ENCODE measurements around the gene GATA2. TPM values are rescaled to one million over a fixed set of nuclear protein-coding genes. Genes with fewer than 3 reads are reported as not detected.

Gene GATA2
- polyA plus RNA-seq, 3 donors, result 28.4 to 38.9 (median 36.4) TPM

GRCh38 chr3:128488991-128489673, 3.9 kb downstream of the GATA2 start:
- no peak for DNase-seq (ENCODE audit: low read depth in 3 of 3, low spot score in 2 of 3)

DNA sequence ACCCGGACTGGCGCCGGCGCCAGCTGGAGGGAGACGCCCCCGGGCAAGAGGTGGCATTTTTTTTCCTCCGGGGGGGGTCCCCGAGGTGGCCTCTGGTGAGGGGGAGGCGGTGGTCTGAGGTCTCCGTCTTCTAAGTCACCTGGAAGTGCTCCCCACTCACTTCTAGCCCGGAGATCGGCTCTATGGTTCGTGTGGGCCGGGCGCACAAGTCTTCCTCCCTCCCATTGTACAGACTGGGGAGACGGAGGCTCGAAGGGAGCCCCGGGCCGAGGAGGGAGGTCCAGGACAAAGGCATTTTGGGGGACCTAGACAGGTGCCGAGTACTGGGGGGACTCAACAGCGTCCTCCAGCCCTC, 4.4 kb downstream of the GATA2 start:
- no peak for DNase-seq (ENCODE audit: low read depth in 3 of 3, low spot score in 2 of 3)

DNA sequence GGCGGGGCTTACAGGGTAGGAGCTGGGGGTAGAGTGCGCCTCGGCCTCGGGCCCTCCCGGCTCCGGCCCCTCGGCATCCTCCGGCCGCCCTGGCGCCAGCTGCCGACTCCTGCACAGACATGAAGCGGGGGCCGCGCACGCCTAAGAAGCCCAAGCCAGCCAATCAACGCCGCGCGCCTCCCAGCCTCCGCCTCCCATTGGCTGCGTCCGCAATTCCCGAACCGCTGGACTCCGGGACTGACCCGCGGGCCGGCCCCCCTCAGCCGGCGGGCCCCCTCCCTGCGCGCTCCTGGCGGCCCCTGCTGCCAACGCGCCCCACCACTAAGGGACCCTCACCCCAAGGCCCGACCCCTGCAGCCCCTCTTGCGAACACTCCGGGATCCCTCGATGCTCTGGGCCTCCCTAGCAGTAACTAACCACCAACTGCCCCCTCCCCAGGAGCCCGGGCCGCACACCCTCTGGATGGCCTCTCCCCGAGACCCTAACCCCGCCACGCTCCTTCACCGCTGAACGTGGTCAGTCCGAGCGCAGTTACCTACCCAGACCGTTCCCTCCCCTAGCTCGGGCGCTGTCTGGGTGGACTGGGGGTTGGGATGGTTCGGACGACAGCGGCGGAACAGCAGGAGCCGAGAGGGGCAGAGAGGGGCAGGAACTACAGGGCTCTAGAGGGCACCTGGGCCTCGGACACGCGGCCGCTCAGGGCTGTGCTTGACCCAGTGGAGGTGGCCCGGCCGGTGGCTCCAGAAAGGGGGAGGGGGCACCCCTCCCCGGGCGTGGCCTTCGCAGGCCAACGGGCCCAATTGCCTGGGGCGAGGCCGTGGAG, 5.0 kb downstream of the GATA2 start:
- no peak for DNase-seq (ENCODE audit: low read depth in 3 of 3, low spot score in 2 of 3)

- no peak for DNase-seq (ENCODE audit: low read depth in 3 of 3, low spot score in 2 of 3)
Observed at GRCh38 chr3:128487538-128487812, 5.5 kb downstream of the GATA2 start.

DNA sequence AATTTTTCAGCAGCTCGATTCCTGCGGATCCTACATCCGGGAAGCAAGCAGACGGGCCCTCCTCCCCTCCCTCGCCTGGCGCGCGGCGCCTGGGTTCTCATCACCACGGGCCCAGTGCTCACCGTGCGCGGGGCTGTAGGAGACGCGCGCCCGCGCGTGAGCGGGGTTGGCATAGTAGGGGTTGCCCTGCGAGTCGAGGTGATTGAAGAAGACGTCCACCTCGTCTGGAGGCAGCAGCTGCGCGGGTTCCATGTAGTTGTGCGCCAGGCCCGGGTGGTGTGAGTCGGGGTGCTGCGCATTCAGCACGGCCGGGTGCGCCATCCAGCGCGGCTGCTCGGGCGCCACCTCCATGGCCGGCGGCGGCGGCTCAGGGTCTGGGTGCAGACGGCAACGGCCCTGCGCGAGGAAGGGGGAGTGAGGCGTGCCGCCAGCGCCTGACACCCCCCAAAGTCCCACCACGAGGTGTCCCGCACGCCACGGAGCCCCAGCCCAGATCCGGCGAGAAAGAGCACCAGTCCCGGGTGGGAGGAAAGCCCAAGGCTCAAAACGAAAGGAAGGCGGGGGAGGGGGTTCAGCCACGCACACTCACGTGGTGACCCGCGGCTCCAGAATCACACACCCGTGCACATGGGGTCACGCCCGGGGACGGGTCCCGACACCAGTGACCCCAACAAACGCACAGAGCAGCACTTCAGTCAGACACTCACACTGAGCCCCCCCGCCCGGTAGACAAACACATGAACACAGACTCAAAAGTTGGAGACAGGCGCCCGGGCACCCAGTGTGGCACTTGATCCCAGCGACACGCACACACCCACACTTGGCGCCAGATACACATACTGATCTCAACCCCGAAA, 6.1 kb downstream of the GATA2 start:
- DNase-seq (ENCODE audit: low read depth in 3 of 3, low spot score in 2 of 3), result no peak

DNA sequence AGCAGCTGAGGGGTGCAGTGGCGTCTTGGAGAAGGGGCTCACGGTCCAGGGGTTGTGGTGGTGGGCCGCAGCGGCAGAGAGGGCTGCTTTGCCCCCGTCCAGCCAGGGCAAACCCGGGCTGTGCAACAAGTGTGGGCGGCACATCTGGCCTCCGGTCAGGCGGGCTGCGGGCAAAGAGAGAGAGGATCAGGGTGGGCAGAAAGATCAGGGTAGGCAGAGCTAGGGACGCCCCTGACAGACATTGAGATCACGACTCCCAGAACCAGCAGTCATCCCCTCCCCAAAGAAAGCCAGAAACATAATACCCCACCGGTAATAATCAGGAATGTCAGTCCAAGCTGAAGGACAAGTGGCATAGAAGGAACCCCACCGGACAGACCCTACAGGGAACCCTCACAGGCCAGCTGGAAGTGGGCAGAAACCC, 6.8 kb downstream of the GATA2 start:
- DNase-seq (ENCODE audit: low read depth in 3 of 3, low spot score in 2 of 3), result no peak

DNA sequence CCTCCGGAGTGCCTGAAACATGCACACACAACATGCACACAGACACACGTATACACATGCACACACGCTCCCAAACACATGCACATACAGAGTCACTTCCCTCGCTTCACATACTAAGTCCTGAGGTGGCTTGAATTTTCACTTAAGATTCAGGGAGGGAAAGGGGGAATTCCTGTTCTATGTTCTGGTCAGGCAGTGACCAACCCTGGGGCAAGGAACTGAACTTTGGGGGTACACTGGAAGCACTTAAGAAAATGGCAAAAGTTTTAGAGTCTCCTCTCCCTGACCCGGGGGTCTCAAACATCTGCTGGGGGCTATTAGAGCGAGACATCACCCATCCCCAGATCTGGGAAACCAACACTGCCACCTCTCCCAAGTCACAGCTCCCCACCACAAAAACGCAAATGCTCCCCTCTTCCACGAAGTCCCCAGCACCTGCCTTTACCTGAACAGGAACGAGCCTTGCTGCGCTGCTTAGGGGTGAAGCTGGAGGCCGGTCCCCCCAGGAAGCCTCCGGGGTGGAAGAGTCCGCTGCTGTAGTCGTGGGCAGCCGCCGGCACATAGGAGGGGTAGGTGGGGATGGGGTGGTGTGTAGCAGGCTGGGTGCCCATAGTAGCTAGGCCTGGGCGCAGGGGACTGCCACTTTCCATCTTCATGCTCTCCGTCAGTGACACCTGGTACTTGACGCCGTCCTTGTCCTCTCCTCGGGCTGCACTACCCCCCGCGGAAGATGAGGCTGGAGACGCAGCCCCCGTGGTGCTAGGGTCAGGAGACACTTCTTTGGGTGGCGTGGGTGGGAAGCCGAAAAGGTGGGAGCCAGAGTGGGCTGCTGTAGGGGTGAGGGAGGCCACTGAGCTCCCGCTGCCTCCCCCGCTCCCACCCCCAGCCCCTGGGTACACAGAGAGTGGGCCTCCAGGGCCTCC, 7.5 kb downstream of the GATA2 start:
- DNase-seq (ENCODE audit: low read depth in 3 of 3, low spot score in 2 of 3), result no peak

DNA sequence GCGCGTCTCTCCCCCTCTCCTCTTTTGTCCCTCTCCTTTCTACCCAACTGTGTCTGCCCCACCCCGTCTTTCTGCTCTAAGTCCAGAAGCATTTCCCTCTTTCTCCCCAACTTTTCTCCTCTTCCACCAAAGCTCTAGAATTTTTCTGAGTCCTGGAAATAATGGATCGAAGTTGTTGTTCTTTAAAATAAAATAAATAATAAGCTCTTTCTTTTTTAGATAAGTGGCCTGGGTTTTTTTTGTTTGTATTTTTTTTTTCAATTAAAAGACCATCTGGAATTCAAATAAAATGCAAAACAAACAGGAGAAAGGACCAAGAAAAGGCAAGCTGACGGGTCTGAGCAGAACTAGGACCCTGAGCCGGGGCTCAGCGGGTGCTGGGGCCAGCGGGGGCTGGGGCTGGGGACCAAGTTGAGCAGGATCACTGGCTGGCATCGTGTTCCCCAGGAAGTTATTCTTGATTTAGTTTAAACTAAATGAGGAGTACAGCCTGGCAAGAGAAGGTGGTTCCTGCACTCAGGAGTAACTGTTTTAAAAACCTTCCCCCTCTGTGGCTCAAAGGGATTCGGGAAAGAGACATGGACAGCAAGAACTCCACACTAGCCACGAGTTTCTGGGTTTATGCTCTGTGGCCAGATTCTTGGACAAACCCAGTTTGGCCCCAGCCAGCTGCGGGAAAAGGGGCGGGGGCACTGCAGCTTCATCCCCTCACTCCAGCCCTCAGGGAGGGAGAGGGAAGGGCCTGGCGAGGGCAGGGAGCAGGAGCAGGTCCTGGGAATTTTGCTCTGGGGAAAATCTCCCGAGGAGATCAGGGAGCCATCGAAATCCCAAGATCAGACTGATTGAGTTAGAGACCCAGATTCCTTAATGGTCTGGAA, 8.4 kb downstream of the GATA2 start:
- no peak for DNase-seq (ENCODE audit: low read depth in 3 of 3, low spot score in 2 of 3)

GRCh38 chr3:128483657-128484403, 9.2 kb downstream of the GATA2 start:
- no peak for DNase-seq (ENCODE audit: low read depth in 3 of 3, low spot score in 2 of 3)

GRCh38 chr3:128482666-128483656, 10.0 kb downstream of the GATA2 start:
- no peak for DNase-seq (ENCODE audit: low read depth in 3 of 3, low spot score in 2 of 3)

DNA sequence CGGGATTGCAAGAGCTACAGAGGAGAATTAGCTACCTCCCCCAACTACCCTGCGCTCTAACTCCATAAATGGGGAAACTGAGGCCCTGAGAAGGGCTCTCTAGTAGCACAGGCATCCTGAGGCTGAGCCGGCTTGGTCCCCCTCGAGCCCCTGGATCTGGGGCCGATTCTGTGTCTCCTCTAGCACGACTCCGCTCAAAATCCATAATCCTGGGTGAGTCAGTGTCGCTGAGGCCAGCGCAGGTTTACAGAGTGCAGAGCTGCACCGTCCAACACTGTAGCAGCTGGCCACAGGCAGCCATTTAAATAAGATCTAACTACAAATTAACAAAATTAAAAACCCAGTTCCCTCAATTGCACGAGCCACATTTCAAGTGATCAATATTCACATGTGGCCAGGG, 10.8 kb downstream of the GATA2 start:
- DNase-seq (ENCODE audit: low read depth in 3 of 3, low spot score in 2 of 3), result no peak

DNA sequence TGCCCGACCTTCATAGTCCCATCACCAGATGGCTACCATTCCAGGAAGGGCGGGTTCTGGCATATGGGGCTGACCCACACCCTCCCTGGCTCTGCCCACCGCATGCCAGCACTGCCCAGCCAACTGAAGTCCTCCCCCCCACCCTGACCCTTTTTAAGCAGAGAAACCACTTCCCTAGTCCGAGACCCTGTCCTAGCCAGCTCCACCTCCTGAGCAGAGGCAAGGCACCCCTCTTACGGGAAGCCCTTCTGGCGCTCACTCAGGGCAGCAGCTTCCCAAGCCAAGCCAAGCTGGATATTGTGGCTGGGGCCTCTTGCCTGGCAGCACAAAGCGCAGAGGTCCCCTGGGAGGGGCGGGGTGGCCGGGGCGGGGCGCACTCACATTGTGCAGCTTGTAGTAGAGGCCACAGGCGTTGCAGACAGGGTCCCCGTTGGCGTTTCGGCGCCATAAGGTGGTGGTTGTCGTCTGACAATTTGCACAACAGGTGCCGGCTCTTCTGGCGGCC, 11.5 kb downstream of the GATA2 start:
- no peak for DNase-seq (ENCODE audit: low read depth in 3 of 3, low spot score in 2 of 3)

GRCh38 chr3:128480717-128481437, 12.1 kb downstream of the GATA2 start:
- DNase-seq (ENCODE audit: low read depth in 3 of 3, low spot score in 2 of 3), result no peak

GRCh38 chr3:128480278-128480677, 12.7 kb downstream of the GATA2 start:
- no peak for DNase-seq (ENCODE audit: low read depth in 3 of 3, low spot score in 2 of 3)

DNA sequence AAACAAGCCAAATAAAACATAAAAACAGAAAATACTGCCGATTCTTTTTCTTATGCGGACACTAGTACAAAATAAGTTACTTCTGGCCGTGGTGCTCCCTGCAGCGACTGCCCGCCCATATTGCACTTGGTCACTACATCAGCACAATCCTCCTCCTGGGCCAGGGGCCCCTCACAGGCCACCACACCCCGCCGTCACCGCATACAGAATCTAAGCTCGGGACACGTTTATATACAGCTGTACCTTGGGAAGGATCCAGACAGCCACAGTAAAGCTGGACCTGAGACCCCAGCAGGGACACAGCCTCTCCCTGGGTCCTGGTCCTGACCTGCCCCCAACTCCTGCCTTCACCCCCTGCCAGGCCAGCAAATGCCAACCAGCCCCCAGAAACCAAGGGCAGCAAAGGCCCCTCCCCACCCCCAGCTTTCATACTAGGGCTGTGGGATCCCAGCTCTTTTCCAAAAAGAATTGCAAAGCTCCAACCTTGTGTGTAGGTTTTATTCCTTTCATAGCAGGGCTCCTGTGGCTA, 13.4 kb downstream of the GATA2 start:
- no peak for DNase-seq (ENCODE audit: low read depth in 3 of 3, low spot score in 2 of 3)
